ENCODE data around the gene RPRD1B.

- TF ChIP-seq POLR2A (IDR thresholded peaks at IDR 0.05) (no peak), CTCF (IDR thresholded peaks at IDR 0.05) (no peak)
Measured at GRCh38 chr20:38024496-38024895, 9.1 kb upstream of the RPRD1B start.

Data from esophagus squamous epithelium (tissue), 4 donors.